Measurements from ENCODE around the gene PCSK4.

PCSK4 gene

GRCh38 chr19:1457892-1458291 is 32.3 kb downstream of the PCSK4 start:
- no peak for TF ChIP-seq CTCF (IDR thresholded peaks at IDR 0.05; ENCODE audit: borderline replicate concordance, insufficient read depth, low read depth, low read length)
- no peak overlapping the region for H3K4me3 ChIP-seq (ENCODE audit: low read depth, low read length)

GRCh38 chr19:1457031-1457739 is 33.0 kb downstream of the PCSK4 start:
- TF ChIP-seq CTCF (IDR thresholded peaks at IDR 0.05; ENCODE audit: borderline replicate concordance, insufficient read depth, low read depth, low read length), result no peak
- H3K4me3 ChIP-seq (ENCODE audit: low read depth, low read length), result no peak overlapping the region

- no peak overlapping the region for H3K4me3 ChIP-seq (ENCODE audit: low read depth, low read length)
- no peak for TF ChIP-seq CTCF (IDR thresholded peaks at IDR 0.05; ENCODE audit: borderline replicate concordance, insufficient read depth, low read depth, low read length)
Observed at GRCh38 chr19:1456121-1456900, 33.8 kb downstream of the PCSK4 start.

- no peak overlapping the region for H3K4me3 ChIP-seq (ENCODE audit: low read depth, low read length)
- TF ChIP-seq CTCF (IDR thresholded peaks at IDR 0.05; ENCODE audit: borderline replicate concordance, insufficient read depth, low read depth, low read length), result no peak
Observed at GRCh38 chr19:1455336-1456120, 34.6 kb downstream of the PCSK4 start.

GRCh38 chr19:1455002-1455335 is 35.2 kb downstream of the PCSK4 start:
- no peak for TF ChIP-seq CTCF (IDR thresholded peaks at IDR 0.05; ENCODE audit: borderline replicate concordance, insufficient read depth, low read depth, low read length)
- no peak overlapping the region for H3K4me3 ChIP-seq (ENCODE audit: low read depth, low read length)

- no peak for TF ChIP-seq CTCF (IDR thresholded peaks at IDR 0.05; ENCODE audit: borderline replicate concordance, insufficient read depth, low read depth, low read length)
- H3K4me3 ChIP-seq (ENCODE audit: low read depth, low read length), result no peak overlapping the region
Observed at GRCh38 chr19:1453525-1454364, 36.4 kb downstream of the PCSK4 start.

Measured in GM12875 (cell line).